OCI-LY7 (cell line): Measurements from ENCODE around the gene GYS2. TPM values are rescaled to one million over a fixed set of nuclear protein-coding genes. Genes with fewer than 3 reads are reported as not detected.
A peak's percentile ranks its signal among the peaks of the same experiment; 100 is the strongest.

ENCODE experiments used
- BruUV-seq: library from RNA; stranded (reverse); fragments of 400-500 nt; replicated peaks from 2 replicates; lab custom pipeline; 2021; lab: Mats Ljungman, UMichigan
- CTCF ChIA-PET: fragments of 300-600 bp; sonication (Branson Sonifier 250); formaldehyde crosslinking; loops from one replicate; lab custom pipeline; 2022; ENCODE audit warnings: antibody characterized with exemption; ENCODE audit not compliant: unreplicated experiment; lab: Charles Lee
- POLR2A ChIA-PET: fragments of 300-600 bp; sonication (Branson Sonifier 250); formaldehyde crosslinking; loops from one replicate; lab custom pipeline; 2022; ENCODE audit warnings: antibody characterized with exemption; lab: Charles Lee
- DNase-seq: peaks from one replicate; pipeline ENCODE4 v3.0.0-alpha.2; 2015; ENCODE audit warnings: low spot score
- H2AFZ ChIP-seq: fragments of 200-600 bp; sonication (generic), shearing (Covaris generic); 2 replicates; pipeline ENCODE4 v1.6.1; 2014; ENCODE audit warnings: mild to moderate bottlenecking, antibody characterized with exemption, low read length, moderate library complexity
- H3K27ac ChIP-seq: fragments of 200-600 bp; sonication (generic); 2 replicates; pipeline ENCODE4 v1.5.1; 2014; ENCODE audit warnings: mixed run types, low read depth, mild to moderate bottlenecking, moderate library complexity, low read length, inconsistent platforms; ENCODE audit not compliant: poor library complexity, severe bottlenecking
- H3K36me3 ChIP-seq: fragments of 200-600 bp; sonication (generic); 2 replicates; pipeline ENCODE4 v1.6.1; 2014; ENCODE audit warnings: mild to moderate bottlenecking, antibody characterized with exemption, low read length, moderate library complexity, mixed read lengths; ENCODE audit not compliant: insufficient read depth
- H3K4me1 ChIP-seq: fragments of 200-600 bp; sonication (generic); 2 replicates; pipeline ENCODE4 v1.5.1; 2014; ENCODE audit warnings: mild to moderate bottlenecking, low read length; ENCODE audit not compliant: insufficient read depth, poor library complexity, severe bottlenecking
- H3K4me2 ChIP-seq: fragments of 200-600 bp; sonication (generic); 2 replicates; pipeline ENCODE4 v1.6.1; 2014; ENCODE audit warnings: mild to moderate bottlenecking, low read length
- H3K4me3 ChIP-seq: fragments of 200-600 bp; sonication (generic); 2 replicates; pipeline ENCODE4 v1.5.1; 2014; ENCODE audit warnings: mild to moderate bottlenecking, low read depth, low read length; ENCODE audit not compliant: poor library complexity, severe bottlenecking
- H3K79me2 ChIP-seq: fragments of 200-600 bp; sonication (generic); 2 replicates; pipeline ENCODE4 v1.6.1; 2016; ENCODE audit warnings: low read depth, mild to moderate bottlenecking, low read length, moderate library complexity, mixed read lengths; ENCODE audit not compliant: insufficient read depth
- H3K9me2 ChIP-seq: fragments of 200-600 bp; sonication (generic); 2 replicates; pipeline ENCODE4 v1.6.1; 2016; ENCODE audit warnings: mild to moderate bottlenecking, low read length, mixed read lengths; ENCODE audit not compliant: insufficient read depth
- H3K9me3 ChIP-seq: fragments of 200-600 bp; sonication (generic); 2 replicates; pipeline ENCODE4 v1.6.1; 2014; ENCODE audit warnings: mild to moderate bottlenecking, mixed run types, low read length, mixed read lengths
- H4K20me1 ChIP-seq: fragments of 200-600 bp; sonication (generic); 2 replicates; pipeline ENCODE4 v1.6.1; 2014; ENCODE audit warnings: mild to moderate bottlenecking, antibody characterized with exemption, low read length, moderate library complexity, mixed read lengths; ENCODE audit not compliant: insufficient read depth
- CTCF ChIP-seq: fragments of 200-600 bp; sonication (generic); conservative IDR thresholded peaks from 2 replicates; pipeline ENCODE4 v1.5.1; 2014; ENCODE audit warnings: mild to moderate bottlenecking, antibody characterized with exemption, low read length, moderate library complexity, mixed read lengths
- EZH2phosphoT487 ChIP-seq: fragments of 200-600 bp; sonication (generic); IDR thresholded peaks from 2 replicates; pipeline ENCODE4 v1.6.1; 2018; ENCODE audit warnings: low read depth, borderline replicate concordance, mild to moderate bottlenecking, mixed run types, antibody characterized with exemption, low read length, moderate library complexity, mixed read lengths
- intact Hi-C: fragments of 100-400 bp; cut with micrococcal nuclease; formaldehyde crosslinking; loops from one replicate; pipeline ENCODE4 v1.10.0; 2022; ENCODE audit not compliant: unreplicated experiment
- total RNA-seq, 2 experiments: library from RNA; depleted of rRNA in 1 of 2; stranded (reverse); fragments of >200 nt in 1 of 2; shearing (Covaris generic) in 1 of 2; gene quantifications; 2 replicates each; pipeline ENCODE4 v1.2.3, GENCODE V29; 2014 to 2022

GYS2 gene
- total RNA-seq, 2 experiments from 2014 or later = not detected

GRCh38 chr12:21607701-21608100 is 3.1 kb upstream of the GYS2 start:
- intact Hi-C loops = loop anchor here (1.0 kb wide), 1 partner anchor 73 kb away; no protein-coding TSS in a partner anchor
- no peaks in the 10 kb centered on the region for H3K4me1 ChIP-seq
- no peaks in the 10 kb centered on the region for H3K9me3 ChIP-seq
- DNase-seq = peak; percentile 14
- H2AFZ ChIP-seq = no peak overlapping the region
- ChIA-PET POLR2A (no interaction called here), CTCF (no interaction called here)
- no peak overlapping the region for H3K27ac ChIP-seq
- H4K20me1 ChIP-seq = no peaks in the 10 kb centered on the region
- TF ChIP-seq CTCF = peak; percentile 66
- TF ChIP-seq EZH2phosphoT487 = no peak
- H3K4me2 ChIP-seq = no peak overlapping the region
- H3K79me2 ChIP-seq = no peaks in the 10 kb centered on the region
- no peaks in the 10 kb centered on the region for H3K36me3 ChIP-seq
- no peaks in the 10 kb centered on the region for H3K9me2 ChIP-seq
- no peak overlapping the region for H3K4me3 ChIP-seq
- BruUV-seq = no TSS peak

GRCh38 chr12:21606175-21606574 is 1.5 kb upstream of the GYS2 start:
- BruUV-seq = no TSS peak
- Histone ChIP-seq H3K36me3 (no peaks in the 10 kb centered on the region), H4K20me1 (no peaks in the 10 kb centered on the region), H3K4me2 (no peak overlapping the region), H3K4me1 (no peaks in the 10 kb centered on the region), H3K9me2 (no peaks in the 10 kb centered on the region), H3K4me3 (no peak overlapping the region), H2AFZ (no peak overlapping the region), H3K79me2 (no peaks in the 10 kb centered on the region), H3K27ac (no peak overlapping the region), H3K9me3 (no peaks in the 10 kb centered on the region)
- TF ChIP-seq CTCF = no peak
- no peak for TF ChIP-seq EZH2phosphoT487
- ChIA-PET POLR2A (no interaction called here), CTCF (no interaction called here)
- no peak for DNase-seq
- intact Hi-C loops = no loop called here

GRCh38 chr12:21602774-21603173 is 1.9 kb downstream of the GYS2 start:
- no peaks in the 10 kb centered on the region for H3K79me2 ChIP-seq
- ChIA-PET POLR2A (no interaction called here), CTCF (no interaction called here)
- BruUV-seq = no TSS peak
- no peak for DNase-seq
- H4K20me1 ChIP-seq = no peaks in the 10 kb centered on the region
- no peak overlapping the region for H3K27ac ChIP-seq
- peaks cover 25% of the 10 kb centered on the region for H3K4me1 ChIP-seq
- H3K9me2 ChIP-seq = no peaks in the 10 kb centered on the region
- no peak overlapping the region for H3K4me3 ChIP-seq
- no peaks in the 10 kb centered on the region for H3K9me3 ChIP-seq
- intact Hi-C loops = no loop called here
- TF ChIP-seq EZH2phosphoT487 = no peak
- no peak for TF ChIP-seq CTCF
- H3K36me3 ChIP-seq = no peaks in the 10 kb centered on the region
- H2AFZ ChIP-seq = no peak overlapping the region
- H3K4me2 ChIP-seq = no peak overlapping the region
